ENCODE data around the gene SZRD1. TPM values are rescaled to one million over a fixed set of nuclear protein-coding genes. Genes with fewer than 3 reads are reported as not detected.

Gene SZRD1
- total and polyA plus RNA-seq, 9 of the 15 experiments (the other 6 are each of a cell fraction or from before 2014, with no cell fraction given), result 3.9 to 149 (median 82.5) TPM

DNA sequence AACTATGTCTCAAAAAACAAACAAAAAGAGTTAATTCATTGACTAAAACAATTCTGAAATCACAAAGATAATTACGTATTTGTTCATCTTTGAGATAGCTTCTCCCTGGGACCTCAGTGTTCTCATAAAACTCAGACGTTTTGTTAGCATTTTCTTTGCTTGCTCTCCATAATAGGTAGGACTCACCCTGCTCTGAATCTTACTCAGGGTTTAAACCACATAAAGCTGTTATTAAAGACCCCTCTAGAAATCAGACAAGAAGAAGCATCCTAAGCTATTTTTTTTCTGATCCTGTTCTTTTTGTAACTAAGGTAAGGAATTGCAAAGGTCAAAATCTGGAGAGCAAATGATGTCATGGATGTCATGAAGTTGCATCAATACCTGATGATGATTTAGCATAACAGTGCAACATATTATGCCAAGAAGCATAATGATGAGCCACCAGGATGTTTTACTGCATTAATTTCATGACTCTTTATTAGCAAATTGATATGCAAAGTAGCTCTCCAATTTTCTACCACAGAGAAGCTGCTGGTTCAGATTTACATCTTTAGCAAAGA is 17.1 kb upstream of the SZRD1 start (continued):
- TF ChIP-seq, protein P1, sequence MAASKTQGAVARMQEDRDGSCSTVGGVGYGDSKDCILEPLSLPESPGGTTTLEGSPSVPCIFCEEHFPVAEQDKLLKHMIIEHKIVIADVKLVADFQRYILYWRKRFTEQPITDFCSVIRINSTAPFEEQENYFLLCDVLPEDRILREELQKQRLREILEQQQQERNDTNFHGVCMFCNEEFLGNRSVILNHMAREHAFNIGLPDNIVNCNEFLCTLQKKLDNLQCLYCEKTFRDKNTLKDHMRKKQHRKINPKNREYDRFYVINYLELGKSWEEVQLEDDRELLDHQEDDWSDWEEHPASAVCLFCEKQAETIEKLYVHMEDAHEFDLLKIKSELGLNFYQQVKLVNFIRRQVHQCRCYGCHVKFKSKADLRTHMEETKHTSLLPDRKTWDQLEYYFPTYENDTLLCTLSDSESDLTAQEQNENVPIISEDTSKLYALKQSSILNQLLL (CRISPR knock-in tag; IDR thresholded peaks at IDR 0.05; ENCODE audit: borderline replicate concordance), result no peak
- no peak for TF ChIP-seq MTA1 (IDR thresholded peaks at IDR 0.05; ENCODE audit: borderline replicate concordance)
- no peak for TF ChIP-seq FOXM1 (IDR thresholded peaks at IDR 0.05; ENCODE audit: low read depth)
- TF ChIP-seq FOXM1 (CRISPR knock-in tag; IDR thresholded peaks at IDR 0.05; ENCODE audit: low read depth), result no peak
- TF ChIP-seq ZNF551 (CRISPR knock-in tag; IDR thresholded peaks at IDR 0.05), result no peak
- TF ChIP-seq RBM22 (IDR thresholded peaks at IDR 0.05; ENCODE audit: low read depth, low read length, poor library complexity, severe bottlenecking), result no peak
- TF ChIP-seq, protein P2, sequence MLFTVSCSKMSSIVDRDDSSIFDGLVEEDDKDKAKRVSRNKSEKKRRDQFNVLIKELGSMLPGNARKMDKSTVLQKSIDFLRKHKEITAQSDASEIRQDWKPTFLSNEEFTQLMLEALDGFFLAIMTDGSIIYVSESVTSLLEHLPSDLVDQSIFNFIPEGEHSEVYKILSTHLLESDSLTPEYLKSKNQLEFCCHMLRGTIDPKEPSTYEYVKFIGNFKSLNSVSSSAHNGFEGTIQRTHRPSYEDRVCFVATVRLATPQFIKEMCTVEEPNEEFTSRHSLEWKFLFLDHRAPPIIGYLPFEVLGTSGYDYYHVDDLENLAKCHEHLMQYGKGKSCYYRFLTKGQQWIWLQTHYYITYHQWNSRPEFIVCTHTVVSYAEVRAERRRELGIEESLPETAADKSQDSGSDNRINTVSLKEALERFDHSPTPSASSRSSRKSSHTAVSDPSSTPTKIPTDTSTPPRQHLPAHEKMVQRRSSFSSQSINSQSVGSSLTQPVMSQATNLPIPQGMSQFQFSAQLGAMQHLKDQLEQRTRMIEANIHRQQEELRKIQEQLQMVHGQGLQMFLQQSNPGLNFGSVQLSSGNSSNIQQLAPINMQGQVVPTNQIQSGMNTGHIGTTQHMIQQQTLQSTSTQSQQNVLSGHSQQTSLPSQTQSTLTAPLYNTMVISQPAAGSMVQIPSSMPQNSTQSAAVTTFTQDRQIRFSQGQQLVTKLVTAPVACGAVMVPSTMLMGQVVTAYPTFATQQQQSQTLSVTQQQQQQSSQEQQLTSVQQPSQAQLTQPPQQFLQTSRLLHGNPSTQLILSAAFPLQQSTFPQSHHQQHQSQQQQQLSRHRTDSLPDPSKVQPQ (CRISPR knock-in tag; IDR thresholded peaks at IDR 0.05; ENCODE audit: borderline replicate concordance), result no peak
- TF ChIP-seq CBX5 (IDR thresholded peaks at IDR 0.05; ENCODE audit: borderline replicate concordance, low read depth), result no peak
- TF ChIP-seq, protein P3, sequence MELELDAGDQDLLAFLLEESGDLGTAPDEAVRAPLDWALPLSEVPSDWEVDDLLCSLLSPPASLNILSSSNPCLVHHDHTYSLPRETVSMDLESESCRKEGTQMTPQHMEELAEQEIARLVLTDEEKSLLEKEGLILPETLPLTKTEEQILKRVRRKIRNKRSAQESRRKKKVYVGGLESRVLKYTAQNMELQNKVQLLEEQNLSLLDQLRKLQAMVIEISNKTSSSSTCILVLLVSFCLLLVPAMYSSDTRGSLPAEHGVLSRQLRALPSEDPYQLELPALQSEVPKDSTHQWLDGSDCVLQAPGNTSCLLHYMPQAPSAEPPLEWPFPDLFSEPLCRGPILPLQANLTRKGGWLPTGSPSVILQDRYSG (tag; conservative IDR thresholded peaks at IDR 0.05; ENCODE audit: low read depth), result no peak
- no peak for TF ChIP-seq PYGO2 (tag; IDR thresholded peaks at IDR 0.05)
- TF ChIP-seq, protein P4, sequence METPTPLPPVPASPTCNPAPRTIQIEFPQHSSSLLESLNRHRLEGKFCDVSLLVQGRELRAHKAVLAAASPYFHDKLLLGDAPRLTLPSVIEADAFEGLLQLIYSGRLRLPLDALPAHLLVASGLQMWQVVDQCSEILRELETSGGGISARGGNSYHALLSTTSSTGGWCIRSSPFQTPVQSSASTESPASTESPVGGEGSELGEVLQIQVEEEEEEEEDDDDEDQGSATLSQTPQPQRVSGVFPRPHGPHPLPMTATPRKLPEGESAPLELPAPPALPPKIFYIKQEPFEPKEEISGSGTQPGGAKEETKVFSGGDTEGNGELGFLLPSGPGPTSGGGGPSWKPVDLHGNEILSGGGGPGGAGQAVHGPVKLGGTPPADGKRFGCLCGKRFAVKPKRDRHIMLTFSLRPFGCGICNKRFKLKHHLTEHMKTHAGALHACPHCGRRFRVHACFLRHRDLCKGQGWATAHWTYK (CRISPR knock-in tag; IDR thresholded peaks at IDR 0.05), result no peak
- TF ChIP-seq, protein P5, sequence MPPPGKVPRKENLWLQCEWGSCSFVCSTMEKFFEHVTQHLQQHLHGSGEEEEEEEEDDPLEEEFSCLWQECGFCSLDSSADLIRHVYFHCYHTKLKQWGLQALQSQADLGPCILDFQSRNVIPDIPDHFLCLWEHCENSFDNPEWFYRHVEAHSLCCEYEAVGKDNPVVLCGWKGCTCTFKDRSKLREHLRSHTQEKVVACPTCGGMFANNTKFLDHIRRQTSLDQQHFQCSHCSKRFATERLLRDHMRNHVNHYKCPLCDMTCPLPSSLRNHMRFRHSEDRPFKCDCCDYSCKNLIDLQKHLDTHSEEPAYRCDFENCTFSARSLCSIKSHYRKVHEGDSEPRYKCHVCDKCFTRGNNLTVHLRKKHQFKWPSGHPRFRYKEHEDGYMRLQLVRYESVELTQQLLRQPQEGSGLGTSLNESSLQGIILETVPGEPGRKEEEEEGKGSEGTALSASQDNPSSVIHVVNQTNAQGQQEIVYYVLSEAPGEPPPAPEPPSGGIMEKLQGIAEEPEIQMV (tag; conservative IDR thresholded peaks at IDR 0.05; ENCODE audit: low read depth), result no peak
- TF ChIP-seq, protein P6, sequence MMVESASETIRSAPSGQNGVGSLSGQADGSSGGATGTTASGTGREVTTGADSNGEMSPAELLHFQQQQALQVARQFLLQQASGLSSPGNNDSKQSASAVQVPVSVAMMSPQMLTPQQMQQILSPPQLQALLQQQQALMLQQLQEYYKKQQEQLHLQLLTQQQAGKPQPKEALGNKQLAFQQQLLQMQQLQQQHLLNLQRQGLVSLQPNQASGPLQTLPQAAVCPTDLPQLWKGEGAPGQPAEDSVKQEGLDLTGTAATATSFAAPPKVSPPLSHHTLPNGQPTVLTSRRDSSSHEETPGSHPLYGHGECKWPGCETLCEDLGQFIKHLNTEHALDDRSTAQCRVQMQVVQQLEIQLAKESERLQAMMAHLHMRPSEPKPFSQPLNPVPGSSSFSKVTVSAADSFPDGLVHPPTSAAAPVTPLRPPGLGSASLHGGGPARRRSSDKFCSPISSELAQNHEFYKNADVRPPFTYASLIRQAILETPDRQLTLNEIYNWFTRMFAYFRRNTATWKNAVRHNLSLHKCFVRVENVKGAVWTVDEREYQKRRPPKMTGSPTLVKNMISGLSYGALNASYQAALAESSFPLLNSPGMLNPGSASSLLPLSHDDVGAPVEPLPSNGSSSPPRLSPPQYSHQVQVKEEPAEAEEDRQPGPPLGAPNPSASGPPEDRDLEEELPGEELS (CRISPR knock-in tag; IDR thresholded peaks at IDR 0.05; ENCODE audit: borderline replicate concordance), result no peak
- TF ChIP-seq RBM17 (IDR thresholded peaks at IDR 0.05; ENCODE audit: borderline replicate concordance, low read depth, low read length), result no peak
